Endodermal cell (in vitro differentiated cells): ENCODE data around the gene ATXN1L. TPM values are rescaled to one million over a fixed set of nuclear protein-coding genes. Genes with fewer than 3 reads are reported as not detected.

Source experiments
- DNase-seq: peaks from one replicate; pipeline ENCODE4 v3.0.0-alpha.2; 2017
- H3K27ac ChIP-seq: 2 replicates; pipeline ENCODE4 v1.5.1; 2013; ENCODE audit warnings: mild to moderate bottlenecking, low read depth, low read length, moderate library complexity
- H3K27me3 ChIP-seq: 2 replicates; pipeline ENCODE4 v1.6.1; 2013; ENCODE audit warnings: mild to moderate bottlenecking, low read length, moderate library complexity; ENCODE audit not compliant: insufficient read depth, control insufficient read depth, poor library complexity, severe bottlenecking
- H3K36me3 ChIP-seq: 2 replicates; pipeline ENCODE4 v1.7.0; 2013; ENCODE audit warnings: mild to moderate bottlenecking, low read length, moderate library complexity; ENCODE audit not compliant: control insufficient read depth, insufficient read depth
- H3K4me1 ChIP-seq: one replicate; pipeline ENCODE4 v1.7.0; 2013; ENCODE audit warnings: low read length; ENCODE audit not compliant: control insufficient read depth, insufficient read depth
- H3K4me3 ChIP-seq: 2 replicates; pipeline ENCODE4 v1.5.1; 2013; ENCODE audit warnings: mild to moderate bottlenecking, low read length, moderate library complexity
- H3K9ac ChIP-seq: 2 replicates; pipeline ENCODE4 v1.6.1; 2013; ENCODE audit warnings: mild to moderate bottlenecking, low read length, moderate library complexity; ENCODE audit not compliant: poor library complexity, severe bottlenecking; ENCODE audit errors: extremely low read depth
- H3K9me3 ChIP-seq: 2 replicates; pipeline ENCODE4 v1.6.1; 2013; ENCODE audit warnings: mild to moderate bottlenecking, low read length, moderate library complexity; ENCODE audit not compliant: control insufficient read depth
- H3K27ac Mint-ChIP-seq: 2 replicates; pipeline ENCODE4 v1.8.0; 2020; ENCODE audit warnings: mixed read lengths
- H3K27me3 Mint-ChIP-seq: 2 replicates; pipeline ENCODE4 v1.8.0; 2021; ENCODE audit warnings: mild to moderate bottlenecking, mixed read lengths; ENCODE audit not compliant: insufficient read depth
- H3K36me3 Mint-ChIP-seq: 2 replicates; pipeline ENCODE4 v1.8.0; 2020; ENCODE audit warnings: low read depth, mixed read lengths
- H3K4me1 Mint-ChIP-seq: 2 replicates; pipeline ENCODE4 v1.8.0; 2020; ENCODE audit warnings: mixed read lengths
- H3K4me3 Mint-ChIP-seq: 2 replicates; pipeline ENCODE4 v1.8.0; 2020; ENCODE audit warnings: mild to moderate bottlenecking, moderate library complexity, mixed read lengths
- H3K9me3 Mint-ChIP-seq: 2 replicates; pipeline ENCODE4 v1.8.0; 2020; ENCODE audit warnings: mild to moderate bottlenecking, mixed read lengths
- CTCF ChIP-seq: fragments of 200-600 bp; sonication (generic); conservative IDR thresholded peaks from 2 replicates; pipeline ENCODE4 v1.5.0; 2021; ENCODE audit warnings: antibody characterized with exemption, mild to moderate bottlenecking
- whole genome bisulfite sequencing, 2 experiments: methylation state at CpG; one replicate each; pipeline versions ENCODE4 v1.1.5 to v1.1.7; 2013; ENCODE audit warnings: missing lambda C conversion rate in 2 of 2, mixed read lengths in 1 of 2; ENCODE audit not compliant: insufficient coverage in 1 of 2, insufficient read length in 1 of 2; 5-methylcytosine and 5-hydroxymethylcytosine counted together
- total RNA-seq, 2 donors: library from RNA; stranded (reverse); fragmentation: NEBNext Ultra II Directional in 1 of 2; extraction: Animal tissue kit (Norgen Biotek cat#: 25700) in 1 of 2; gene quantifications; 2 replicates in 1 of 2; 3 replicates in 1 of 2; pipeline ENCODE4 v1.2.1, GENCODE V29; 2021

The ATXN1L gene
- total RNA-seq, 2 donors from 2014 or later, result 28.9 to 30.7 TPM

- WGBS, 2 experiments, result 100% methylated on average over 1 of the region's 1 CpG
- H3K4me3 ChIP-seq, result no peak overlapping the region
- H3K27me3 Mint-ChIP-seq, result no peaks in the 10 kb centered on the region
- peaks cover 36% of the 10 kb centered on the region for H3K36me3 Mint-ChIP-seq
- no peaks in the 10 kb centered on the region for H3K9me3 ChIP-seq
- peaks cover 74% of the 10 kb centered on the region for H3K36me3 ChIP-seq
- no peak overlapping the region for H3K4me3 Mint-ChIP-seq
- no peak for TF ChIP-seq CTCF
- peaks cover 2% of the 10 kb centered on the region for H3K4me1 Mint-ChIP-seq
- no peaks in the 10 kb centered on the region for H3K9me3 Mint-ChIP-seq
- no peak overlapping the region for H3K27ac Mint-ChIP-seq
- H3K27me3 ChIP-seq, result no peaks in the 10 kb centered on the region
- no peak for DNase-seq
- no peak overlapping the region for H3K9ac ChIP-seq
- H3K4me1 ChIP-seq, result no peaks in the 10 kb centered on the region
- H3K27ac ChIP-seq, result no peak overlapping the region
Measured at GRCh38 chr16:71869089-71869488, 23.3 kb downstream of the ATXN1L start.

- no peak for DNase-seq
- Histone ChIP-seq H3K4me3 (no peak overlapping the region), H3K36me3 (peaks cover 66% of the 10 kb centered on the region), H3K27me3 (no peaks in the 10 kb centered on the region), H3K27ac (no peak overlapping the region), H3K9ac (no peak overlapping the region), H3K4me1 (no peaks in the 10 kb centered on the region), H3K9me3 (no peaks in the 10 kb centered on the region)
- WGBS, 2 experiments, result 100% methylated on average over 2 of the region's 2 CpGs
- H3K27ac Mint-ChIP-seq, result no peak overlapping the region
- no peaks in the 10 kb centered on the region for H3K9me3 Mint-ChIP-seq
- H3K4me1 Mint-ChIP-seq, result no peaks in the 10 kb centered on the region
- H3K4me3 Mint-ChIP-seq, result no peak overlapping the region
- H3K27me3 Mint-ChIP-seq, result no peaks in the 10 kb centered on the region
- TF ChIP-seq CTCF, result no peak
- peaks cover 37% of the 10 kb centered on the region for H3K36me3 Mint-ChIP-seq
Measured at GRCh38 chr16:71870818-71871217, 25.0 kb downstream of the ATXN1L start.

- Histone ChIP-seq H3K9me3 (no peaks in the 10 kb centered on the region), H3K27me3 (no peaks in the 10 kb centered on the region), H3K4me3 (no peak overlapping the region), H3K36me3 (peaks cover 66% of the 10 kb centered on the region), H3K4me1 (no peaks in the 10 kb centered on the region), H3K9ac (no peak overlapping the region), H3K27ac (no peak overlapping the region)
- Mint-ChIP-seq H3K27me3 (no peaks in the 10 kb centered on the region), H3K9me3 (no peaks in the 10 kb centered on the region), H3K4me1 (no peaks in the 10 kb centered on the region), H3K36me3 (peaks cover 43% of the 10 kb centered on the region), H3K27ac (no peak overlapping the region), H3K4me3 (no peak overlapping the region)
- no peak for TF ChIP-seq CTCF
- DNase-seq, result no peak
- WGBS, 2 experiments, result 89 to 93% methylated on average over 1 to 4 of the region's 4 CpGs
Measured at GRCh38 chr16:71873199-71873598, 27.4 kb downstream of the ATXN1L start.
